Panc1 (cell line): ENCODE measurements around the gene INO80C. TPM values are rescaled to one million over a fixed set of nuclear protein-coding genes. Genes with fewer than 3 reads are reported as not detected.

Experiments used
- ATAC-seq: fragments of 200-7000 bp; cut with Tn5 transposase; 2 replicates; pipeline ENCODE4 v1.9.1; 2020; ENCODE audit warnings: mild to moderate bottlenecking, moderate library complexity
- BruUV-seq: library from RNA; stranded (reverse); fragments of 400-500 nt; replicated peaks from 2 replicates; lab custom pipeline; 2021; lab: Mats Ljungman, UMichigan
- CTCF ChIA-PET: fragments of 300-600 bp; sonication (Branson Sonifier 250); formaldehyde crosslinking; loops from one replicate; lab custom pipeline; 2022; ENCODE audit warnings: antibody characterized with exemption; lab: Charles Lee
- POLR2A ChIA-PET: fragments of 300-600 bp; sonication (Branson Sonifier 250); formaldehyde crosslinking; loops from one replicate; lab custom pipeline; 2022; ENCODE audit warnings: antibody characterized with exemption; lab: Charles Lee
- DNase-seq: peaks from one replicate; pipeline ENCODE4 v3.0.0-alpha.2; 2010; ENCODE audit warnings: low read depth, low spot score
- H3K27ac ChIP-seq: 2 replicates; pipeline ENCODE4 v1.5.1; 2011; ENCODE audit warnings: mild to moderate bottlenecking, low read length, inconsistent platforms
- H3K27me3 ChIP-seq: fragments of 200-500 bp; sonication (Bioruptor generic); 2 replicates; pipeline ENCODE4 v1.6.0; 2014; ENCODE audit warnings: low read length, inconsistent platforms; ENCODE audit not compliant: control insufficient read depth, insufficient read depth
- H3K36me3 ChIP-seq: fragments of 200-500 bp; sonication (Bioruptor generic); 2 replicates; pipeline ENCODE4 v1.5.1; 2014; ENCODE audit warnings: inconsistent platforms, mild to moderate bottlenecking, low read length, moderate library complexity; ENCODE audit not compliant: control insufficient read depth, insufficient read depth
- H3K4me1 ChIP-seq: 2 replicates; pipeline ENCODE4 v1.5.1; 2011; ENCODE audit warnings: inconsistent platforms, mild to moderate bottlenecking, low read length, moderate library complexity; ENCODE audit not compliant: control insufficient read depth, insufficient read depth
- H3K4me3 ChIP-seq, 2 experiments: 2 replicates each; pipeline ENCODE4 v1.5.1; 2011 to 2012; ENCODE audit warnings: low read depth in 2 of 2, low read length in 2 of 2, mild to moderate bottlenecking in 2 of 2, inconsistent platforms in 1 of 2, moderate library complexity in 1 of 2
- H3K9me3 ChIP-seq: fragments of 200-500 bp; sonication (Bioruptor generic); 2 replicates; pipeline ENCODE4 v1.5.1; 2014; ENCODE audit warnings: low read depth, mild to moderate bottlenecking, inconsistent platforms, low read length, moderate library complexity; ENCODE audit not compliant: control insufficient read depth, insufficient read depth
- POLR2AphosphoS5 ChIP-seq: IDR thresholded peaks from 2 replicates; pipeline ENCODE4 v1.6.1; 2012; ENCODE audit warnings: mild to moderate bottlenecking, low read depth, low read length, moderate library complexity
- SIN3A ChIP-seq: IDR thresholded peaks from 2 replicates; pipeline ENCODE4 v1.6.1; 2012; ENCODE audit warnings: low read depth, mild to moderate bottlenecking, low read length, moderate library complexity, borderline replicate concordance; ENCODE audit not compliant: insufficient read depth
- TCF7L2 ChIP-seq: IDR thresholded peaks from 2 replicates; pipeline ENCODE4 v1.6.1; 2011; ENCODE audit warnings: mild to moderate bottlenecking, low read depth, low read length, inconsistent platforms
- in situ Hi-C: cut with HindIII; loops from 2 replicates; pipeline ENCODE4 v1.10.0; 2016; ENCODE audit warnings: low sequenced_read_pairs, low pct_unique_long_range_greater_than_20kb
- intact Hi-C: fragments of 100-400 bp; cut with micrococcal nuclease; formaldehyde crosslinking; loops from one replicate; pipeline ENCODE4 v1.10.0; 2022; ENCODE audit not compliant: unreplicated experiment
- total RNA-seq: library from RNA; stranded (reverse); gene quantifications from one replicate; pipeline ENCODE4 v1.2.1, GENCODE V29; 2021; ENCODE audit not compliant: unreplicated experiment
- TF ChIP-seq, protein P1 (sequence below): fragments of 450-650 bp; IDR thresholded peaks from 2 replicates; pipeline ENCODE4 v1.5.1; 2017; ENCODE audit warnings: mild to moderate bottlenecking
- TF ChIP-seq, protein P2 (sequence below), 2 experiments: IDR thresholded peaks; 2 replicates each; pipeline ENCODE4 v1.6.1; 2011 to 2012; ENCODE audit warnings: low read depth in 2 of 2, control low read depth in 1 of 2, low read length in 1 of 2, mild to moderate bottlenecking in 1 of 2, moderate library complexity in 1 of 2; ENCODE audit not compliant: insufficient read depth in 1 of 2

INO80C gene
- total RNA-seq, 1 experiment from 2014 or later, result 25.8 TPM

DNA sequence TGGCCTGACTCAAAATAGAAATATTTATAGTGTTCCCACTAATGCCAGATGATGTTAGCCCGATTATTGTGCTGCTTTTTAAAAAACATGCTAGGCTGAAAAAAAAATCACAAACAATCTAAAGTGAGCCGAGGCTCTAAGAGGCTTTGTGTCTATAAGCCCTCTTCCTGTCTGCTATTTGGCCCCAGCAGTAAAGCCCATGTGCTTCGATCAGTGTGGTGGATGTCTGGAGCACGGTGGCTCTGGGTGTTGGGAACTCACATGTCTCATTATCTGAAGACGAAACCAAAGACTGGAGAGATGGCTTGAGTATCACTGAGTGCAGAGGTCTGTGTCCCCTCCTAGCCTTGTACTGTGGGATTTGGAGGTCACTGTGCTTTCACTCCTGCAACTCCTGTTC lies 55.1 kb downstream of the INO80C start:
- ChIA-PET CTCF (no interaction called here), POLR2A (no interaction called here)
- H3K4me3 ChIP-seq, result no peak overlapping the region
- no peak overlapping the region; the same call in 1 of the 2 replicates for H3K27ac ChIP-seq
- intact Hi-C loops (no loop called here), in situ Hi-C loops (no loop called here)
- TF ChIP-seq, protein P1, sequence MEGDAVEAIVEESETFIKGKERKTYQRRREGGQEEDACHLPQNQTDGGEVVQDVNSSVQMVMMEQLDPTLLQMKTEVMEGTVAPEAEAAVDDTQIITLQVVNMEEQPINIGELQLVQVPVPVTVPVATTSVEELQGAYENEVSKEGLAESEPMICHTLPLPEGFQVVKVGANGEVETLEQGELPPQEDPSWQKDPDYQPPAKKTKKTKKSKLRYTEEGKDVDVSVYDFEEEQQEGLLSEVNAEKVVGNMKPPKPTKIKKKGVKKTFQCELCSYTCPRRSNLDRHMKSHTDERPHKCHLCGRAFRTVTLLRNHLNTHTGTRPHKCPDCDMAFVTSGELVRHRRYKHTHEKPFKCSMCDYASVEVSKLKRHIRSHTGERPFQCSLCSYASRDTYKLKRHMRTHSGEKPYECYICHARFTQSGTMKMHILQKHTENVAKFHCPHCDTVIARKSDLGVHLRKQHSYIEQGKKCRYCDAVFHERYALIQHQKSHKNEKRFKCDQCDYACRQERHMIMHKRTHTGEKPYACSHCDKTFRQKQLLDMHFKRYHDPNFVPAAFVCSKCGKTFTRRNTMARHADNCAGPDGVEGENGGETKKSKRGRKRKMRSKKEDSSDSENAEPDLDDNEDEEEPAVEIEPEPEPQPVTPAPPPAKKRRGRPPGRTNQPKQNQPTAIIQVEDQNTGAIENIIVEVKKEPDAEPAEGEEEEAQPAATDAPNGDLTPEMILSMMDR, result no peak
- TF ChIP-seq SIN3A (no peak), POLR2AphosphoS5 (no peak), TCF7L2 (no peak)
- TF ChIP-seq, protein P2, sequence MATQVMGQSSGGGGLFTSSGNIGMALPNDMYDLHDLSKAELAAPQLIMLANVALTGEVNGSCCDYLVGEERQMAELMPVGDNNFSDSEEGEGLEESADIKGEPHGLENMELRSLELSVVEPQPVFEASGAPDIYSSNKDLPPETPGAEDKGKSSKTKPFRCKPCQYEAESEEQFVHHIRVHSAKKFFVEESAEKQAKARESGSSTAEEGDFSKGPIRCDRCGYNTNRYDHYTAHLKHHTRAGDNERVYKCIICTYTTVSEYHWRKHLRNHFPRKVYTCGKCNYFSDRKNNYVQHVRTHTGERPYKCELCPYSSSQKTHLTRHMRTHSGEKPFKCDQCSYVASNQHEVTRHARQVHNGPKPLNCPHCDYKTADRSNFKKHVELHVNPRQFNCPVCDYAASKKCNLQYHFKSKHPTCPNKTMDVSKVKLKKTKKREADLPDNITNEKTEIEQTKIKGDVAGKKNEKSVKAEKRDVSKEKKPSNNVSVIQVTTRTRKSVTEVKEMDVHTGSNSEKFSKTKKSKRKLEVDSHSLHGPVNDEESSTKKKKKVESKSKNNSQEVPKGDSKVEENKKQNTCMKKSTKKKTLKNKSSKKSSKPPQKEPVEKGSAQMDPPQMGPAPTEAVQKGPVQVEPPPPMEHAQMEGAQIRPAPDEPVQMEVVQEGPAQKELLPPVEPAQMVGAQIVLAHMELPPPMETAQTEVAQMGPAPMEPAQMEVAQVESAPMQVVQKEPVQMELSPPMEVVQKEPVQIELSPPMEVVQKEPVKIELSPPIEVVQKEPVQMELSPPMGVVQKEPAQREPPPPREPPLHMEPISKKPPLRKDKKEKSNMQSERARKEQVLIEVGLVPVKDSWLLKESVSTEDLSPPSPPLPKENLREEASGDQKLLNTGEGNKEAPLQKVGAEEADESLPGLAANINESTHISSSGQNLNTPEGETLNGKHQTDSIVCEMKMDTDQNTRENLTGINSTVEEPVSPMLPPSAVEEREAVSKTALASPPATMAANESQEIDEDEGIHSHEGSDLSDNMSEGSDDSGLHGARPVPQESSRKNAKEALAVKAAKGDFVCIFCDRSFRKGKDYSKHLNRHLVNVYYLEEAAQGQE (IDR thresholded peaks at IDR 0.05; ENCODE audit: insufficient read depth in 1 of 2, low read depth in 2 of 2, low read length in 1 of 2), result no peak
- H3K4me1 ChIP-seq, result no peaks in the 10 kb centered on the region; the same call in 1 of the 2 replicates
- H3K36me3 ChIP-seq, result no peaks in the 10 kb centered on the region
- no peak for DNase-seq
- H3K27me3 ChIP-seq, result no peaks in the 10 kb centered on the region
- no TSS peak for BruUV-seq
- H3K9me3 ChIP-seq, result no peaks in the 10 kb centered on the region
- no peak for ATAC-seq

GRCh38 chr18:35441857-35442595 lies 55.7 kb downstream of the INO80C start:
- intact Hi-C loops, result no loop called here
- no TSS peak for BruUV-seq
- H3K27ac ChIP-seq, result peak overlapping the region; percentile 31; the same call in 1 of the 2 replicates

More at GRCh38 chr18:35441857-35442595, 55.7 kb downstream of the INO80C start:
- H3K27me3 ChIP-seq, result no peaks in the 10 kb centered on the region
- DNase-seq, result no peak
- H3K4me3 ChIP-seq, result no peak overlapping the region
- in situ Hi-C loops, result no loop called here
- H3K9me3 ChIP-seq, result no peaks in the 10 kb centered on the region
- CTCF ChIA-PET, result no interaction called here
- no peaks in the 10 kb centered on the region; the same call in 1 of the 2 replicates for H3K4me1 ChIP-seq
- no peak for TF ChIP-seq SIN3A
- TF ChIP-seq, protein P1, result no peak
- TF ChIP-seq, protein P2 (IDR thresholded peaks at IDR 0.05; ENCODE audit: insufficient read depth in 1 of 2, low read depth in 2 of 2, low read length in 1 of 2), result no peak
- no peak for TF ChIP-seq TCF7L2
- TF ChIP-seq POLR2AphosphoS5, result no peak
- no peaks in the 10 kb centered on the region for H3K36me3 ChIP-seq
- POLR2A ChIA-PET, result no interaction called here
- ATAC-seq, result no peak
